ENCODE results near the gene POLR2C. TPM values are rescaled to one million over a fixed set of nuclear protein-coding genes. Genes with fewer than 3 reads are reported as not detected.

POLR2C gene
- total and polyA plus RNA-seq, 2 of the 13 experiments (the other 11 are each of a cell fraction or from before 2014, with no cell fraction given), result 104 to 216 TPM

DNA sequence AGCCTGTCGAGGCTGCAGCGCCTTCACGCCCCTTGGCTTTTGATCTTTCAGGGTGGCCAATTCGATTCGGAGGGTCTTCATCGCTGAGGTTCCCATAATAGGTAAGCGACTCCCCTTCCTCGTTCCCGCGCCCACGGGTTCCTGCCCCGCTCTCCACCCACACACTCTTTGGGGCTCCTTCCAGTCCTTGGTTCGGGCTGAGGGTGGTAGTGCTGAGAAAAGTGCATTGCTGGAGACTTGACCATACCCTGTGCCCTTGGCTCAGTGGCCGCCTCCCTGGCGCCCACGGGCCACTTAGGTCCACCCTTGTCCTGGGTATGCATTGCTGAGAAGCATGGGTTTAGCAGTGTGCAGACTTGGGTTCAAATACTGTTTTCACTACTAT lies 491 bp downstream of the POLR2C start (continued):
- TF ChIP-seq ZNF749 (CRISPR knock-in tag; IDR thresholded peaks at IDR 0.05; ENCODE audit: borderline replicate concordance) (no peak), AGO1 (IDR thresholded peaks at IDR 0.05; ENCODE audit: low read depth, low read length, poor library complexity, severe bottlenecking) (no peak), ZMAT3 (CRISPR knock-in tag; conservative IDR thresholded peaks at IDR 0.05) (0 out of 2 replicates have a peak, but pooled peaks have one; percentile 7)

GRCh38 chr16:57464523-57464922 lies 2.0 kb downstream of the POLR2C start:
- 99% methylated on average over 2 of the region's 2 CpGs for WGBS (ENCODE audit: low lambda C conversion rate)
- no peak overlapping the region for H3K4me2 ChIP-seq (ENCODE audit: low read depth, low read length)
- no peak overlapping the region for H3K27ac ChIP-seq (ENCODE audit: extremely low read length, insufficient read depth, low read length)
- H3K27me3 ChIP-seq (ENCODE audit: control insufficient read depth in 1 of 2, insufficient read depth in 2 of 2, low read length in 2 of 2), result no peaks in the 10 kb centered on the region; a peak in 1 of 5 replicates
- H3K4me3 ChIP-seq (replicated peaks in 1 of 3; ENCODE audit: insufficient read depth in 1 of 3, low read depth in 2 of 3, low read length in 3 of 3), result no peak overlapping the region
- no peak overlapping the region for H2AFZ ChIP-seq (ENCODE audit: low read length)
- H4K20me1 ChIP-seq (ENCODE audit: insufficient read depth, low read length), result no peaks in the 10 kb centered on the region
- in situ Hi-C loops (cut with HindIII; ENCODE audit: extremely low pct_ligation_motif_present, low pct_unique_long_range_greater_than_20kb) (no loop called here), intact Hi-C loops (cut with micrococcal nuclease; ENCODE audit: unreplicated experiment) (no loop called here)
- peaks cover 34% of the 10 kb centered on the region for H3K79me2 ChIP-seq (ENCODE audit: insufficient read depth, low read length)
- BruUV-seq (replicated peaks), result no TSS peak
- FAIRE-seq (no peak), DNase-seq (ENCODE audit: low spot score) (no peak), ATAC-seq (no peak)
- peaks cover 34% of the 10 kb centered on the region for H3K4me1 ChIP-seq (ENCODE audit: insufficient read depth, low read length)
- ChIA-PET POLR2A (interaction anchor here (1.3 to 2.5 kb wide), 2 partner anchors 18 to 19 kb away, joined by 4 to 11 read pairs; partner anchors contain the start of genes CIAPIN1 and COQ9), CTCF (ENCODE audit: low intra/inter-chr PET ratio, low total read pairs) (interaction anchor here (4.6 kb wide), 1 partner anchor 55 kb away, joined by 37 read pairs; no protein-coding TSS in a partner anchor)
- TF ChIP-seq ATRX (CRISPR knock-in tag; IDR thresholded peaks at IDR 0.05; ENCODE audit: borderline replicate concordance), result no peak
- TF ChIP-seq FOXK1 (CRISPR knock-in tag; IDR thresholded peaks at IDR 0.05; ENCODE audit: borderline replicate concordance, low read depth), result no peak
- no peak for TF ChIP-seq WIZ (CRISPR knock-in tag; IDR thresholded peaks at IDR 0.05)
- TF ChIP-seq ZBTB49 (CRISPR knock-in tag; IDR thresholded peaks at IDR 0.05; ENCODE audit: borderline replicate concordance), result no peak
- no peak for TF ChIP-seq GABPB1 (CRISPR knock-in tag; IDR thresholded peaks at IDR 0.05)
- TF ChIP-seq CREM (IDR thresholded peaks at IDR 0.05), result no peak
- TF ChIP-seq CREM (CRISPR knock-in tag; IDR thresholded peaks at IDR 0.05), result no peak
- no peak for TF ChIP-seq ZIK1 (CRISPR knock-in tag; IDR thresholded peaks at IDR 0.05; ENCODE audit: borderline replicate concordance, low read depth)
- no peak for TF ChIP-seq ZNF296 (CRISPR knock-in tag; conservative IDR thresholded peaks at IDR 0.05)
- TF ChIP-seq, protein P1, sequence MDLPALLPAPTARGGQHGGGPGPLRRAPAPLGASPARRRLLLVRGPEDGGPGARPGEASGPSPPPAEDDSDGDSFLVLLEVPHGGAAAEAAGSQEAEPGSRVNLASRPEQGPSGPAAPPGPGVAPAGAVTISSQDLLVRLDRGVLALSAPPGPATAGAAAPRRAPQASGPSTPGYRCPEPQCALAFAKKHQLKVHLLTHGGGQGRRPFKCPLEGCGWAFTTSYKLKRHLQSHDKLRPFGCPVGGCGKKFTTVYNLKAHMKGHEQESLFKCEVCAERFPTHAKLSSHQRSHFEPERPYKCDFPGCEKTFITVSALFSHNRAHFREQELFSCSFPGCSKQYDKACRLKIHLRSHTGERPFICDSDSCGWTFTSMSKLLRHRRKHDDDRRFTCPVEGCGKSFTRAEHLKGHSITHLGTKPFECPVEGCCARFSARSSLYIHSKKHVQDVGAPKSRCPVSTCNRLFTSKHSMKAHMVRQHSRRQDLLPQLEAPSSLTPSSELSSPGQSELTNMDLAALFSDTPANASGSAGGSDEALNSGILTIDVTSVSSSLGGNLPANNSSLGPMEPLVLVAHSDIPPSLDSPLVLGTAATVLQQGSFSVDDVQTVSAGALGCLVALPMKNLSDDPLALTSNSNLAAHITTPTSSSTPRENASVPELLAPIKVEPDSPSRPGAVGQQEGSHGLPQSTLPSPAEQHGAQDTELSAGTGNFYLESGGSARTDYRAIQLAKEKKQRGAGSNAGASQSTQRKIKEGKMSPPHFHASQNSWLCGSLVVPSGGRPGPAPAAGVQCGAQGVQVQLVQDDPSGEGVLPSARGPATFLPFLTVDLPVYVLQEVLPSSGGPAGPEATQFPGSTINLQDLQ (CRISPR knock-in tag; IDR thresholded peaks at IDR 0.05), result no peak
- peaks cover 32 to 65% of the 10 kb centered on the region in 2 experiments for H3K36me3 ChIP-seq (replicated peaks in 1 of 2; ENCODE audit: control insufficient read depth in 1 of 2, insufficient read depth in 2 of 2, low read length in 2 of 2)
- H3K9me3 ChIP-seq (ENCODE audit: low read length), result no peaks in the 10 kb centered on the region
- no peak overlapping the region for H3K9ac ChIP-seq (ENCODE audit: insufficient read depth, low read depth, low read length)
